ENCODE measurements around the gene AFG1L.

DNA sequence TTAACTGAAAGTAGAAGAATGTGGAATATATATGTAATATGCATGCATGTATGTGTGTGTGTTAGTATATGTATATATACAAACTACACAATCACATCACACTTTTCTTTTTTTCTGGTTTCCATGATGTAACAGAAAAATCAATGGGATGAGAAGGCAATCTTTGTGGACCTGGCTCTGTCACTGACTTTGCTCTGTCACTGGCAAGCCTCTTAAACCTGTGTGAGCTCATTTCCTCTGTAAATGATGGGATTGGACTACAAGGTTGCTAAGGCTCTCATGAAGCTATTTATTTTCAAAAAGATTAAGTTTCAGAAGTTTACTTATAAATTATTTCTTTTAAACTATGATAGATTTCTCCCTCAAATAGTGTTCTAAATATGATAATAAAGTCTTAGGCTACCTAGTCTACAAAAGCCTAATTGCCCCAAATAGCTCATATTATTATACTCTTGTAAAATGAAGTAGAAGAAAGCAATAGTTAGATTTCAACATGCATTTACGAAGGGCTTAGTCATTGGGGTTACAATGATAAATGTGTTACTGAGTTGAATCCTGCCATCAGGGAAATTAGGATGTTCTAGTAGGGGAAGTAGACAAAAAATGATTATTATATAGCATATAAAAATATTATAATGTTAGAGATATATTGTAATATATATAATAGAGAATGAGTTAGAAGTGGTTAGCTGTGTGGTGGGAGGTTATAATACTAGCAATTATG lies 129.3 kb downstream of the AFG1L start:
- TF ChIP-seq, protein P1, sequence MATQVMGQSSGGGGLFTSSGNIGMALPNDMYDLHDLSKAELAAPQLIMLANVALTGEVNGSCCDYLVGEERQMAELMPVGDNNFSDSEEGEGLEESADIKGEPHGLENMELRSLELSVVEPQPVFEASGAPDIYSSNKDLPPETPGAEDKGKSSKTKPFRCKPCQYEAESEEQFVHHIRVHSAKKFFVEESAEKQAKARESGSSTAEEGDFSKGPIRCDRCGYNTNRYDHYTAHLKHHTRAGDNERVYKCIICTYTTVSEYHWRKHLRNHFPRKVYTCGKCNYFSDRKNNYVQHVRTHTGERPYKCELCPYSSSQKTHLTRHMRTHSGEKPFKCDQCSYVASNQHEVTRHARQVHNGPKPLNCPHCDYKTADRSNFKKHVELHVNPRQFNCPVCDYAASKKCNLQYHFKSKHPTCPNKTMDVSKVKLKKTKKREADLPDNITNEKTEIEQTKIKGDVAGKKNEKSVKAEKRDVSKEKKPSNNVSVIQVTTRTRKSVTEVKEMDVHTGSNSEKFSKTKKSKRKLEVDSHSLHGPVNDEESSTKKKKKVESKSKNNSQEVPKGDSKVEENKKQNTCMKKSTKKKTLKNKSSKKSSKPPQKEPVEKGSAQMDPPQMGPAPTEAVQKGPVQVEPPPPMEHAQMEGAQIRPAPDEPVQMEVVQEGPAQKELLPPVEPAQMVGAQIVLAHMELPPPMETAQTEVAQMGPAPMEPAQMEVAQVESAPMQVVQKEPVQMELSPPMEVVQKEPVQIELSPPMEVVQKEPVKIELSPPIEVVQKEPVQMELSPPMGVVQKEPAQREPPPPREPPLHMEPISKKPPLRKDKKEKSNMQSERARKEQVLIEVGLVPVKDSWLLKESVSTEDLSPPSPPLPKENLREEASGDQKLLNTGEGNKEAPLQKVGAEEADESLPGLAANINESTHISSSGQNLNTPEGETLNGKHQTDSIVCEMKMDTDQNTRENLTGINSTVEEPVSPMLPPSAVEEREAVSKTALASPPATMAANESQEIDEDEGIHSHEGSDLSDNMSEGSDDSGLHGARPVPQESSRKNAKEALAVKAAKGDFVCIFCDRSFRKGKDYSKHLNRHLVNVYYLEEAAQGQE (IDR thresholded peaks at IDR 0.05; ENCODE audit: low read depth): no peak
- TF ChIP-seq POLR2A (IDR thresholded peaks at IDR 0.05; ENCODE audit: borderline replicate concordance, extremely low read depth, insufficient read depth, insufficient read length) (no peak), CTCF (IDR thresholded peaks at IDR 0.05 in 2 of 3, conservative IDR thresholded peaks at IDR 0.05 in 1 of 3; ENCODE audit: borderline replicate concordance in 1 of 3, insufficient read depth in 1 of 3, low read depth in 2 of 3, low read length in 2 of 3) (no peak), SP1 (IDR thresholded peaks at IDR 0.05; ENCODE audit: low read depth) (no peak), EZH2 (IDR thresholded peaks at IDR 0.05) (no peak), YY1 (IDR thresholded peaks at IDR 0.05; ENCODE audit: extremely low read depth, insufficient replicate concordance, low read depth, low read length) (no peak)

Measured in HCT116 (cell line).